Activated gamma-delta T cell treated with anti-CD3 and anti-CD28 coated beads, Interleukin-2, amount 50 U/mL, for 16 hours (primary cell): ENCODE data around the gene LCOR.
"Not testable (repeated sequence)": the region's sequence is repeated elsewhere in the genome, so short reads cannot be mapped to it uniquely, and the experiment has no call there.

ENCODE experiments used
- DNase-seq: peaks from one replicate; pipeline ENCODE4 v3.0.0-alpha.2; 2020; ENCODE audit warnings: low read depth

Gene LCOR

GRCh38 chr10:97033841-97034240, 201.7 kb downstream of the LCOR start:
- DNase-seq: not testable (repeated sequence)

- no peak for DNase-seq
Measured at GRCh38 chr10:97034301-97034700, 202.2 kb downstream of the LCOR start.

- DNase-seq: no peak
Measured at GRCh38 chr10:97034958-97035769, 203.1 kb downstream of the LCOR start.

GRCh38 chr10:97037365-97038361, 205.6 kb downstream of the LCOR start:
- peak; percentile 50 for DNase-seq

GRCh38 chr10:97038688-97039087, 206.6 kb downstream of the LCOR start:
- DNase-seq: no peak

GRCh38 chr10:97039538-97040247, 207.6 kb downstream of the LCOR start:
- no peak for DNase-seq

GRCh38 chr10:97040248-97040584, 208.1 kb downstream of the LCOR start:
- no peak for DNase-seq

GRCh38 chr10:97040706-97041105, 208.6 kb downstream of the LCOR start:
- no peak for DNase-seq

- DNase-seq: no peak
Measured at GRCh38 chr10:97042081-97042480, 210.0 kb downstream of the LCOR start.

GRCh38 chr10:97042716-97043562, 210.8 kb downstream of the LCOR start:
- no peak for DNase-seq

GRCh38 chr10:97043563-97043855, 211.4 kb downstream of the LCOR start:
- no peak for DNase-seq
